NCI-H2029 (cell line): ENCODE measurements around the gene BTBD18.
"Not testable (repeated sequence)": the region's sequence is repeated elsewhere in the genome, so short reads cannot be mapped to it uniquely, and the experiment has no call there.

Experiments
- DNase-seq: peaks from one replicate; lab custom pipeline; 2025; lab: John Stamatoyannopoulos, UW

The BTBD18 gene

DNA sequence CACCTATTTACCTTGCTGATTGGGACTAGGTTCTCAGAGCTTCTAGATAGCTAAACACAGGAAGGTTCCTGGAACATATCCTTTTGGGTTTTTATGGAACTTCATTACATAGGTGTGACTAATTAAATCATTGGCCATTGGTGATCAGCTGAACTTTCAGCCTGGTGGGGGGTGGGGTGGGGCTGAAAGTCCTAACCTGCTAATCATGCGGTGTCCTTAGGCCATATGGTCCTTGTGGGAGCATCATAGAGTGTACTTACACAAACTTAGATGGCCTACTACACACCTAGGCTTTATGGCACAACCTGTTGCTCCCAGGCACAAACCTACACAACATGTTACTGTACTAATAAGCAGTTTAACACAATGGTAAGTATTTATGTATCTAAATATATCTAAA, 19.0 kb downstream of the BTBD18 start:
- no peak for DNase-seq

DNA sequence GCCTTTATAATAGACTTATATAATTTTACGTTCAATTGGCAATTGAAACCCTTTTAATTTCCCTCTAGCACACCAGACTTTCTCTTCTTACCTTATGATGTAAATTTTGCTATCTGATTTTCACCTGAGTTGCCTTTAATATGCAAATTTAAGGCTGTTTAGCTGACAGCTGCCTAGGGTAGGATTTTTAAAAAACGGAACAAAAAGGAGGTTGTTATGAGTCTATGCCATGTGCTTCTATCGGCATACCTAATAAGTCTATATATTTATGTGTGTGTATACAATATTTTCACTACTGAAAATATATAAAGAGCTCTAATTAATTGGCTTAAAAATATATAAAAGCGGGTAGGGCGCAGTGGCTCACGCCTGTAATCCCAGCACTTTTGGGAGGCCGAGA, 22.1 kb downstream of the BTBD18 start:
- DNase-seq, result no peak

DNA sequence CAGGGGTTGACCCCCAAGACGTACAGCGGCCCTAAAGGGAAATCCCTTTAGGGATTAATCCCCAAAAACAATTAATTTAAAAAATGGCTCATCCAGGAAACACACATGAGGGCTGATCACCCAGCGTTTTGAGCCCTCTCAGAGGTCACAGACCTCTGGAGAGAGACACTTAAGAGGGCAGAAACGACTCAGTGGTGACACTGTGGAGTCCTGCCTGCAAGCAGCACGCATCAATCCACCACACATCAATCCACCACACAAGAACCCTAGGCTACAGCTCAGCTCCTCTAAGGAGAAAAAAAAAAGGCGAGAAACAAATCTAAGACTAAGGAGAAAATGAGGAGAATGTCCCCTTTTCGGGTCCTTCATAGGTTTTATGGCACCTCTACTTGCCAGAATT, 22.8 kb downstream of the BTBD18 start:
- no peak for DNase-seq

- DNase-seq, result no peak
These were observed 24.4 kb downstream of the BTBD18 start for GRCh38 chr11:57727185-57727584.

- DNase-seq, result not testable (repeated sequence)
These were observed 34.9 kb downstream of the BTBD18 start for GRCh38 chr11:57716726-57717125.

GRCh38 chr11:57713835-57714234, 37.8 kb downstream of the BTBD18 start:
- no peak for DNase-seq

- DNase-seq, result peak; percentile 99
These were observed 39.1 kb downstream of the BTBD18 start, which contains the start of gene TMX2 for GRCh38 chr11:57712256-57713150. TMX2 (plus strand) TSS chr11:57712593; CDS start chr11:57712619, 26 bp downstream.

DNA sequence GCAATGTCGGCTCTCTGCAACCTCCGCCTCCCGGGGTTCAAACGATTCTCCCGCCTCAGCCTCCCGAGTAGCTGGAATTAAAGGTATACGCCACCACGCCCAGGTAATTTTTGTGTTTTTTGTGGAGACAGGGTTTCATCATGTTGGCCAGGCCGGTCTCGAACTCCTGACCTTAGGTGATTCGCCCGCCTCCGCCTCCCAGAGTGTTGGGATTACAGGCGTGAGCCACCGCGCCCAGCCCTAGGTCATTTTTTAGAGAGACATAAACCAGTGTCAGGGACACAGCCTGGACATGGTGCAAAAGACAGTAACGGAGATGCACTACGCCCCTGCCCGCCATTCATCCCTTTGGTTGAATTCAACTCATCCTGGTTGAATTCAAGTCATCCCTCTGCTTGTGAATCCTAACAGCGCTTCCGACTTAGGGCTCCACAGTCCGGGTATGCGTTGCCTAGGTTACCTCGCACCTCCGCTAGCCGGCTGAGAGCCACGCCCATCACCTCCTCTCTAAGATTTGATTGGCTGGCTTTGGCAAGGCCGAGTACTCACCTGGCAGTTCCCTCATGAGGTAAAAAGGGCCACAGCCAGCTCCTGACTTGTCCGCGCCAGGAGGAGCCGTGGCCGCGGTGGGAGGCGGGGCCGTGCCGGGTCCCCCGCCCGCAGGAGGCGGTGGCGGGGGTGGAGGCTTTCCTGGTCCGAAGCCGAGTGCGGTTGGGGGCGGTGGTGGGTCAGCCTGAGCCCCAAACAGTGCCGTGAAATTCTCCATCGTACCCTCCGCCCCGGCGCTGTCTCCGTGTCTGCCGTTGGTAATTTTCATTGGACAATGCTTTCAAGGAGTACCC, 40.0 kb downstream of the BTBD18 start, which contains the start of gene MED19:
TSS of gene MED19 (minus strand) at position 802 of the 842 bp plus-strand sequence. CDS start at position 766, 36 bp downstream.
- peak; percentile 97 for DNase-seq

GRCh38 chr11:57709802-57710367, 41.7 kb downstream of the BTBD18 start:
- DNase-seq, result no peak

- DNase-seq, result not testable (repeated sequence)
These were observed 46.2 kb downstream of the BTBD18 start for GRCh38 chr11:57705432-57705831.

- DNase-seq, result no peak
These were observed 46.7 kb downstream of the BTBD18 start for GRCh38 chr11:57704932-57705331.

DNA sequence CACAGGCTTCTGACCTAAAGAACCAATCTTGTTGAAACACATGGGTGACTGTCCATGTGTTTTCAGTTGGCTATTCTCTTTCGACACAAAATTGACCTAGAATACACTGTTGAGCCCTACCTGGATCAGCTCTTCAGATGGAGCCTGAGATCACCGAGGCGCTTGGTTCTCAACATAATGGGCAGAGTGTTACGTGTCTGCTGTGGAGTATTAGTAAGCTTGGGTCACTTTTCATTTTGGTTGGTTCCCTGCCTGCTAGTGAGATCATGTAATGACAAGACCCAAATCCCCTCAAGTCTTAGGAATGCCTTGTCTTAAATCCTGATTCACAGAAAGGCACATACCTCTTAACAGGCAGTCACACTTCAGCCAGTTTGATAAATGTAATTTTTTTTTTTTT, 48.3 kb downstream of the BTBD18 start:
- no peak for DNase-seq

DNA sequence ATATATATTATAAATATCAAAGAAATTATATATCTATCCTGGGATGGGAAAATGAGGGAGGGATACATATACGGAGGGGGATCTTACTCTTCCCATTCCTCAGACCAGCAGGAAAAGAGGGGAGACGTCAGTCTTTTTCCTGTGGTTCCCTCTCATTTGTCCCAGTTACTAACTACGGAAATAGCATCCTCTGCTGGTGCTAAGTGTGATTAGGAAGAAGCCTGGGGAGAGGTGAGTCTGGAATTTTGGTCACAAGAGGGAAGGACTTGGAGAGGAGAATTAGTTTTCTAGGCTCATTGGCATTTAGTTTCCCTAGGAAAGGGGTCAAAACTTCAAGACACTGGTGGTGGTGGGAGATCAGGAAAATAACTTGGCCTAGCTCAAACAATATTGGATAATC, 51.2 kb downstream of the BTBD18 start:
- DNase-seq, result no peak

- no peak for DNase-seq
These were observed 51.8 kb downstream of the BTBD18 start for GRCh38 chr11:57699813-57700212.

DNA sequence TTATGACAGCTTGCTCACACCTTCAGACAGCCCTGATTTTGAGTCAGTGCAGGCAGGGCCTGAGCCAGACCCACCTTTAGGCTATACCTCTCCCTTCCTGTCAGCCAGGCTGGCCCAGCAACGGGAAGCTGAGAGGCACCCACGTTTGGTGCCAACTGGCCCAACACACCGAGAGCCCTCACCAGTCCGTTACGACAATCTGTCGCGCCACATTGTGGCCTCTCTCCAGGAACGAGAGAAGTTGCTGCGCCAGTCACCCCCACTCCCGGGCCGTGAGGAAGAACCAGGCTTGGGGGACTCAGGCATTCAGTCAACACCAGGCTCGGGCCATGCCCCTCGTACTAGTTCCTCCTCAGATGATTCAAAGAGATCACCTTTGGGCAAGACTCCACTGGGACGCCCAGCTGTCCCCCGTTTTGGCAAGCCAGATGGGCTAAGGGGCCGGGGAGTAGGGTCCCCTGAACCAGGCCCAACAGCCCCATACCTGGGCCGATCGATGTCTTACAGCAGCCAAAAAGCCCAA, 52.7 kb downstream of the BTBD18 start:
- DNase-seq, result no peak
